NT2/D1 (cell line): ENCODE measurements around the gene GID4.

Experiments used
- DNase-seq: peaks from one replicate; pipeline ENCODE4 v3.0.0-alpha.2; 2011; ENCODE audit warnings: low read depth, low spot score
- H3K27me3 ChIP-seq: 2 replicates; pipeline ENCODE4 v1.6.0; 2011; ENCODE audit warnings: mild to moderate bottlenecking; ENCODE audit not compliant: insufficient read length, insufficient read depth
- H3K36me3 ChIP-seq: 2 replicates; pipeline ENCODE4 v1.6.1; 2011; ENCODE audit warnings: mild to moderate bottlenecking, low read length, mixed read lengths; ENCODE audit not compliant: insufficient read depth, insufficient read length
- H3K4me1 ChIP-seq: 2 replicates; pipeline ENCODE4 v1.5.1; 2011; ENCODE audit not compliant: insufficient read depth, insufficient read length
- H3K4me3 ChIP-seq: 2 replicates; pipeline ENCODE4 v1.5.1; 2011; ENCODE audit warnings: low read depth; ENCODE audit not compliant: insufficient read length
- H3K9ac ChIP-seq: 2 replicates; pipeline ENCODE4 v1.6.0; 2011; ENCODE audit warnings: low read depth; ENCODE audit not compliant: insufficient read length
- H3K9me3 ChIP-seq: 2 replicates; pipeline ENCODE4 v1.5.1; 2011; ENCODE audit warnings: mild to moderate bottlenecking, low read length; ENCODE audit not compliant: insufficient read depth
- SUZ12 ChIP-seq: IDR thresholded peaks from 2 replicates; pipeline ENCODE4 v1.6.1; 2011; ENCODE audit not compliant: insufficient read length, insufficient read depth; ENCODE audit errors: extremely low read depth
- YY1 ChIP-seq: IDR thresholded peaks from 2 replicates; pipeline ENCODE4 v1.6.1; 2011; ENCODE audit not compliant: insufficient read length, insufficient read depth
- ZNF274 ChIP-seq: IDR thresholded peaks from 2 replicates; pipeline ENCODE4 v1.6.1; 2011; ENCODE audit warnings: mild to moderate bottlenecking, low read depth, low read length

The GID4 gene

DNA sequence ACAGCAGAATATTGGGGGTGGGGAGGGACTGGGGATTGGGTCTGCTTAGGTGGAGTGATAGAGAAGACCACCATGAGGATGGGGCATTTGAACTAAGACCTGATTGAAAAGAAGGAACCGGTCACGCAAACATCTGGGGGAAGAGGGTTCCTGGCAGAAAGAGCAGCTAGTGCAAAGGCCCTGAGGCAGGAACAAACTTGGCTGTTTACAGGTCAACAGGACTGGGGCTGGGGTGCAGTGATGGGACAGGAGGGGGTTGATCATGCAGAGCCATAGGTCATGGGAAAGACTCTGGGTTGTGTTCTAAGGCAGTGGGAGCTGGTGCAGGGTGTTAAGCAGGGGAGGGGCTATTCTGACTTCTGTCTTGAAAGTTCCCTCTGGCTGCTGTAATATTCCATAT, 50.4 kb downstream of the GID4 start:
- no peak for DNase-seq
- Histone ChIP-seq H3K4me3 (no peak overlapping the region), H3K4me1 (peaks cover 3% of the 10 kb centered on the region), H3K27me3 (no peaks in the 10 kb centered on the region), H3K9ac (no peak overlapping the region), H3K9me3 (no peaks in the 10 kb centered on the region), H3K36me3 (peaks cover 31% of the 10 kb centered on the region)
- TF ChIP-seq YY1 (no peak), SUZ12 (no peak), ZNF274 (no peak)

DNA sequence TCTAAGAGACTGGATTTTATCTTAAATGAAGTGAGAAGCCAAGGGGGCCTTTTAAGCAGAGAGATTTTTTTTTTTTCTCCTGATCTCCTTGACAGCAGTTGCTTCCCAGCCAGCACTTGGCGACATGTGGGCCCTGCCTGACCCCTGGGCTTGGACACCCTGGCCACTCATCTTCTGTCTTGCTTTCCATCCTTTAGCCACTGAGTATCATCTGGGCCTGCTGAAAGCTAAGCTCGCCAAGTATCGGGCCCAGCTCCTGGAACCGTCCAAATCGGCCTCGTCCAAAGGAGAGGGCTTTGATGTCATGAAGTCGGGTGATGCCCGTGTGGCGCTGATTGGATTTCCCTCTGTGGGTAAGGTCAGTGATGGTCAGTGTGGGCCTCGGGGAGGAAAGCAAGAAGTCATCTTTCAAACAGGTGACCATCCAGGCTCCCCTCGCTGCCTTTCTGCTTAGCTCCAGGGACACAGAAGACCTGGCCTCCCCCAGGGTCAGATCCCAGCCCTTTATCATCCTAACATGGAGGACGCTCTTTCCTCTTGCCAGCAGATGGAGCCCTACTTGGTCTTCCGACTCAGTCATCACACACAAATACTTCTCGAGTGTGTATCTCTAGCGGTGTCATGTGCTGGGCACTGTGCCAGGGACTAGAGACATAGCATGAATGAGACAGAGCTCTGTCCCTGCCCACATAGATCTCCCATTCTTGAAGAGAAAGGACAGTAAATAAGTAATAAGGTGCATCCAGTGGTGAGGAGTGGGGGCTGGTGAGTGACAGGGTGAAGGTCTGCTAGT, 54.6 kb downstream of the GID4 start:
- no peak for DNase-seq
- H3K9ac ChIP-seq: no peak overlapping the region
- H3K36me3 ChIP-seq: peaks cover 67% of the 10 kb centered on the region
- H3K4me1 ChIP-seq: no peaks in the 10 kb centered on the region
- TF ChIP-seq SUZ12 (no peak), YY1 (no peak), ZNF274 (no peak)
- H3K4me3 ChIP-seq: no peak overlapping the region
- H3K27me3 ChIP-seq: no peaks in the 10 kb centered on the region
- H3K9me3 ChIP-seq: no peaks in the 10 kb centered on the region

DNA sequence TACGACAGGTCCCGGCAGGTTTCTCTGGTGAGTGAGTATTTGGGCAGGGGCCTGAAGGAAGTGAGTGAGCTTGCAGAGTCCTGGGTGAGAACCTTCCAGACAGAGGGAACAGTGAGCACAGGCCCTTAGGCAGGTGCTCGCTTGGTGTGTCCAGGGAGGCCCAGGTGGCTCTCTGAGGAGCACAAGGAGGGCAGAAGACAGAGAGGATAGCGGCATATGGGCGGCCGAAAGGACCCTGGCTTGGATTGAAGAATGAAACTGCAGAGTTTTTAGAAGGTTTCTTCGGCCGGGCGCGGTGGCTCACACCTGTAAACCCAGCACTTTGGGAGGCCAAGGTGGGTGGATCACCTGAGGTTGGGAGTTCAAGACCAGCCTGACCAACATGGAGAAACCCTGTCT, 55.2 kb downstream of the GID4 start:
- no peaks in the 10 kb centered on the region for H3K27me3 ChIP-seq
- H3K9ac ChIP-seq: no peak overlapping the region
- H3K4me3 ChIP-seq: no peak overlapping the region
- no peaks in the 10 kb centered on the region for H3K9me3 ChIP-seq
- DNase-seq: no peak
- peaks cover 72% of the 10 kb centered on the region for H3K36me3 ChIP-seq
- TF ChIP-seq ZNF274 (no peak), SUZ12 (no peak), YY1 (no peak)
- H3K4me1 ChIP-seq: no peaks in the 10 kb centered on the region

DNA sequence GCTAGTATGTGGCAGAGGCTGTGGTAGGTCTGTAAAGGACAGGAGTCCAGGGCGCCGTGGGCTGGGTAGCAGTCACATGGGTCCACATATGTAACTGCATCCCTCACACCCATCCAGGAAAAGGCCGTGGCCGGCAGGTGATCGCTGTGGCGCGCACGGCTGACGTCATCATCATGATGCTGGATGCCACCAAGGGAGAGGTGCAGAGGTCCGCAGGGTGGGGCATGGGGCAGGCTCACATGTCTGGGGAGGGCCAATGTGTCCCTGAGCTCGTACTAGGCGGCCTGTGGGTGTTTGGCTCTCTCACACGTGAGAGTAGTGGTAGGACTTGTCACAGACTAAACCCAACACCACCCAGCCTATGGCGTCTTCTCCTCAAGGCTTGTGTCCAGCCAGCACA, 60.3 kb downstream of the GID4 start:
- Histone ChIP-seq H3K4me3 (no peak overlapping the region), H3K9ac (no peak overlapping the region), H3K36me3 (peaks cover 86% of the 10 kb centered on the region), H3K9me3 (no peaks in the 10 kb centered on the region), H3K27me3 (no peaks in the 10 kb centered on the region), H3K4me1 (no peaks in the 10 kb centered on the region)
- DNase-seq: no peak
- TF ChIP-seq SUZ12: no peak
- no peak for TF ChIP-seq YY1

DNA sequence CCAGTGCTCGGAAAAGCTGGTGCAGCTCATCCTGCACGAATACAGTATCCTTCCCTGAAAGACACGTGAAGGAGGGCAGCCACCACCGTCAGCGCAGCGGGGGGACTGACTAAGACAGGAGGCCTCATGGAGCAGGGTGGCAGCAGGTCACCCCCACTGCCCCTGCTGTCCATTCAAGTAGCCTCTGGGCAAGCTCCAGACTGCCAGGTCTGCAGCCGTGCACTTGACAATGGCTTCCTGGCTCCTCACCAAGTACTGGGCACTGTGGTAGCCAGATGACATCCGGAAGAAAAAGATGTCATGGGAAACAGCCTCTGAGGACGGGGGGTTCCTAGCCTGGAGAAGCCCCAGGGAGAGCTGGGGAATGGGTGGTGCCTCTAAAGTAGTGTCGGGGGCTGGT, 61.4 kb downstream of the GID4 start:
- Histone ChIP-seq H3K27me3 (no peaks in the 10 kb centered on the region), H3K9me3 (no peaks in the 10 kb centered on the region), H3K9ac (no peak overlapping the region), H3K4me3 (no peak overlapping the region), H3K36me3 (peaks cover 90% of the 10 kb centered on the region), H3K4me1 (no peaks in the 10 kb centered on the region)
- TF ChIP-seq ZNF274 (no peak), SUZ12 (no peak), YY1 (no peak)
- no peak for DNase-seq

DNA sequence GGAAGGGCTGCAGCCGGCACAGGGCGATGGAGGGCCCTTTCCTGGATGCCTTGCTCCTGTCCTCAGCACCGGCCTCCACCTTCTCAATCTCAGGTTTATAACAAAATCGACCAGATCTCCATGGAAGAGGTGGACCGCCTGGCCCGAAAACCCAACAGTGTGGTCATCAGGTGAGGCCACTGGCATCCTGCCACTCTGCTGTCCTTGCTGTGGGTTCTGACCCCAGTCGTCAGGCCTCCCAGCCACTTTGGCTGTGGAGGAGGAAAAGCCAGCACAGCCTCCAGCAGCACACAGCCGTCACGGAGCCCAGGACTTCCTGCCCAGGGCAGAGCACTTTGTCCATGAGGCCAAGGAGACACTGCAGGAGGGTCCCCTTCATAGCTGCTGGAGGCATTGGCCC, 62.6 kb downstream of the GID4 start:
- Histone ChIP-seq H3K4me1 (no peaks in the 10 kb centered on the region), H3K9me3 (no peaks in the 10 kb centered on the region), H3K27me3 (no peaks in the 10 kb centered on the region), H3K4me3 (no peak overlapping the region), H3K36me3 (peaks cover 90% of the 10 kb centered on the region), H3K9ac (no peak overlapping the region)
- TF ChIP-seq YY1: no peak
- no peak for TF ChIP-seq ZNF274
- no peak for TF ChIP-seq SUZ12
- DNase-seq: no peak

DNA sequence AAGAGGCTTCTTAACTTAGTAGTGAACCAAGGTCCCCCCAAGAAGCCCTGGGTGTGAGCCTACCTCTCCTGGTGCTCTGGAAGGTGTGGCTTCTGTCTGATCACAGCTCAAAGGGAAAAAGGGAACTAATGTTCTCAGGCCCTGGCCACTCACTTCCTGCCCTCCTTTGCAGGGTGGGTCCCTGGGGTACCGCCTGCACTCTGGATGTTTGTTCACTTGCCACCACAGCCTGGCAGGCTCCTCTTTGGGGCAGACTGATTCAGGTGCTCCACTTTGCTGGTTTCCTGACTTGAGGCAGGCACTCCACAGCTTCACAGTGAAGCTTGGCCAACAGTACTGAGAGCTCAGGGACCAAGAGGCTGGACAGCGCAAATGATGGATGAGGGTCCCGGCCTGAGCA, 63.4 kb downstream of the GID4 start:
- no peaks in the 10 kb centered on the region for H3K4me1 ChIP-seq
- no peak overlapping the region for H3K4me3 ChIP-seq
- DNase-seq: no peak
- H3K27me3 ChIP-seq: no peaks in the 10 kb centered on the region
- no peak overlapping the region for H3K9ac ChIP-seq
- TF ChIP-seq ZNF274: no peak
- no peak for TF ChIP-seq YY1
- TF ChIP-seq SUZ12: no peak
- H3K36me3 ChIP-seq: peaks cover 89% of the 10 kb centered on the region
- H3K9me3 ChIP-seq: no peaks in the 10 kb centered on the region
